GM12878 (cell line): Measurements from ENCODE around the gene ABR. TPM values are rescaled to one million over a fixed set of nuclear protein-coding genes. Genes with fewer than 3 reads are reported as not detected.

Experiments
- ATAC-seq: fragments of 200-7000 bp; cut with Tn5 transposase; 3 replicates; pipeline ENCODE4 v1.9.1; 2020; ENCODE audit warnings: mild to moderate bottlenecking, moderate library complexity
- BruUV-seq: library from RNA; stranded (reverse); fragments of 400-500 nt; replicated peaks from 2 replicates; lab custom pipeline; 2021; lab: Mats Ljungman, UMichigan
- CTCF ChIA-PET: fragments of 300-600 bp; sonication (Branson Sonifier 250); formaldehyde crosslinking; extraction: SDS; loops from one replicate; lab custom pipeline; 2021; ENCODE audit warnings: inconsistent platforms; lab: Yijun Ruan, JAX
- POLR2A ChIA-PET: fragments of 350-600 bp; formaldehyde crosslinking; extraction: SDS; loops from one replicate; lab custom pipeline; 2021; ENCODE audit warnings: inconsistent platforms; lab: Charles Lee
- RAD21 ChIA-PET: fragments of 300-600 bp; sonication (Branson Sonifier 250); formaldehyde crosslinking; loops from one replicate; lab custom pipeline; 2023; ENCODE audit warnings: antibody characterized with exemption; ENCODE audit not compliant: unreplicated experiment; lab: Charles Lee
- SMC1A ChIA-PET: fragments of 300-600 bp; sonication (Branson Sonifier 250); formaldehyde crosslinking; loops from one replicate; lab custom pipeline; 2023; ENCODE audit not compliant: unreplicated experiment, uncharacterized antibody; lab: Charles Lee
- DNase-seq: peaks from one replicate; pipeline ENCODE4 v3.0.0-alpha.2; 2011; ENCODE audit warnings: low read depth, low spot score
- FAIRE-seq: peaks from 3 replicates; lab custom pipeline; 2011; peaks lifted over from hg19 to GRCh38; lab: Jason Lieb, UNC
- H2AFZ ChIP-seq: 2 replicates; pipeline ENCODE4 v1.6.0; 2011; ENCODE audit warnings: low read depth, low read length, control low read depth; ENCODE audit not compliant: control insufficient read depth
- H3K27ac ChIP-seq: 2 replicates; pipeline ENCODE4 v1.5.1; 2011; ENCODE audit warnings: control low read depth; ENCODE audit not compliant: control insufficient read depth, insufficient read depth
- H3K27me3 ChIP-seq, 2 experiments: replicated peaks in 1 of 2; 2 replicates each; pipeline versions ENCODE4 v1.6.0 to v1.6.1; 2011; ENCODE audit warnings: low read length in 1 of 2; ENCODE audit not compliant: control insufficient read depth in 2 of 2, insufficient read depth in 2 of 2
- H3K36me3 ChIP-seq, 2 experiments: 2 replicates each; pipeline ENCODE4 v1.5.1; 2011; ENCODE audit warnings: low read length in 1 of 2; ENCODE audit not compliant: control insufficient read depth in 2 of 2, insufficient read depth in 2 of 2
- H3K4me1 ChIP-seq: 2 replicates; pipeline ENCODE4 v1.6.1; 2011; ENCODE audit warnings: mild to moderate bottlenecking, low read length, moderate library complexity, mixed read lengths; ENCODE audit not compliant: control insufficient read depth, insufficient read depth
- H3K4me2 ChIP-seq: 2 replicates; pipeline ENCODE4 v1.6.0; 2011; ENCODE audit warnings: control low read depth; ENCODE audit not compliant: control insufficient read depth, insufficient read depth
- H3K4me3 ChIP-seq: fragments of 200-600 bp; sonication (generic); 2 replicates; pipeline ENCODE4 v1.5.1; 2016
- H3K79me2 ChIP-seq: 2 replicates; pipeline ENCODE4 v1.6.0; 2011; ENCODE audit warnings: low read length; ENCODE audit not compliant: control insufficient read depth, insufficient read depth
- H3K9ac ChIP-seq: 2 replicates; pipeline ENCODE4 v1.8.0; 2011; ENCODE audit warnings: low read length, control low read depth, mixed read lengths; ENCODE audit not compliant: control insufficient read depth, insufficient read depth
- H3K9me3 ChIP-seq: replicated peaks from 3 replicates; pipeline ENCODE4 v1.5.1; 2011; ENCODE audit warnings: mild to moderate bottlenecking, low read length; ENCODE audit not compliant: control insufficient read depth, insufficient read depth
- H4K20me1 ChIP-seq: 2 replicates; pipeline ENCODE4 v1.6.0; 2011; ENCODE audit not compliant: control insufficient read depth, insufficient read depth
- EP300 ChIP-seq, 2 experiments: fragments of 150-350 bp in 1 of 2; IDR thresholded peaks; 2 replicates each; pipeline ENCODE4 v1.6.1; 2011 to 2012; ENCODE audit warnings: low read depth in 2 of 2, low read length in 2 of 2, borderline replicate concordance in 1 of 2, improper control_type of control experiment in 1 of 2, inconsistent platforms in 1 of 2; ENCODE audit not compliant: control insufficient read depth in 1 of 2
- MEF2B ChIP-seq: fragments of 450-650 bp; IDR thresholded peaks from 2 replicates; pipeline ENCODE4 v1.6.1; 2018; ENCODE audit warnings: mild to moderate bottlenecking, moderate library complexity; ENCODE audit not compliant: partially characterized antibody, poor library complexity, severe bottlenecking
- MTA2 ChIP-seq: fragments of 450-650 bp; IDR thresholded peaks from 2 replicates; pipeline ENCODE4 v1.6.1; 2016; ENCODE audit warnings: low read depth, mild to moderate bottlenecking, moderate library complexity
- NR2F1 ChIP-seq: fragments of 450-650 bp; conservative IDR thresholded peaks from 2 replicates; pipeline ENCODE4 v1.6.1; 2017; ENCODE audit warnings: mild to moderate bottlenecking
- SP1 ChIP-seq: IDR thresholded peaks from one replicate; pipeline ENCODE4 v1.6.1; 2011; ENCODE audit warnings: low read depth, low read length
- SREBF2 ChIP-seq: IDR thresholded peaks from 2 replicates; pipeline ENCODE4 v1.6.1; 2012; ENCODE audit warnings: mild to moderate bottlenecking, low read length
- TAF1 ChIP-seq: IDR thresholded peaks from 2 replicates; pipeline ENCODE4 v1.6.1; 2011; ENCODE audit warnings: mild to moderate bottlenecking, low read depth, low read length, borderline replicate concordance
- ZNF687 ChIP-seq: fragments of 450-650 bp; IDR thresholded peaks from 2 replicates; pipeline ENCODE4 v1.6.1; 2017; ENCODE audit warnings: mild to moderate bottlenecking, moderate library complexity
- WGBS: methylation state at CpG from one replicate; pipeline ENCODE4 v1.1.6; 2016; ENCODE audit warnings: low lambda C conversion rate; ENCODE audit not compliant: insufficient replicate concordance, insufficient coverage; ENCODE audit errors: missing lambda C conversion rate; 5-methylcytosine and 5-hydroxymethylcytosine counted together
- in situ Hi-C: fragments of 300-500 bp; cut with MboI; formaldehyde crosslinking; loops from 9 replicates; pipeline ENCODE4 v1.14.3; 2018; ENCODE audit warnings: mixed read lengths
- intact Hi-C: fragments of 100-400 bp; cut with micrococcal nuclease; formaldehyde crosslinking; loops from one replicate; pipeline ENCODE4 v1.14.2; 2022; ENCODE audit not compliant: unreplicated experiment
- polyA plus RNA-seq, 11 experiments: library from polyadenylated mRNA; depleted of rRNA in 4 of 11; unstranded in 6 of 11; stranded (reverse) in 5 of 11; fragments of >200 nt; fragmentation: Nextera tagmentation in 4 of 11; fragmentation: Illumina TruSeq in 1 of 11; extraction: Ambion mirVana in 4 of 11; extraction: Trizol in 1 of 11; gene quantifications; 1 replicate in 1 of 11; 2 replicates in 10 of 11; pipeline versions ENCODE4 v1.2.1 to v1.2.3, GENCODE V29; 2011 to 2016; ENCODE audit warnings: inconsistent platforms in 2 of 11, missing spikeins in 2 of 11, low read depth in 1 of 11
- total RNA-seq, 4 experiments: library from RNA; depleted of rRNA in 3 of 4; stranded (reverse); fragments of >200 nt in 3 of 4; fragmentation: Illumina TruSeq in 1 of 4; extraction: Trizol in 1 of 4; gene quantifications; 2 replicates each; pipeline versions ENCODE4 v1.2.1 to v1.2.3, GENCODE V29; 2013 to 2021
- TF ChIP-seq, protein P1 (sequence below): fragments of 450-650 bp; IDR thresholded peaks from 2 replicates; pipeline ENCODE4 v1.6.1; 2017; ENCODE audit warnings: mild to moderate bottlenecking, moderate library complexity

Gene ABR
- total and polyA plus RNA-seq, 10 of the 15 experiments (the other 5 are each of a cell fraction or from before 2014, with no cell fraction given): 1.4 to 112 (median 30.0) TPM

- in situ Hi-C loops (no loop called here), intact Hi-C loops (no loop called here)
- POLR2A ChIA-PET: no interaction called here
- ATAC-seq: no peak
- Histone ChIP-seq H3K27me3 (no peaks in the 10 kb centered on the region), H4K20me1 (no peaks in the 10 kb centered on the region), H3K79me2 (no peaks in the 10 kb centered on the region), H3K9ac (no peak overlapping the region), H3K4me3 (no peak overlapping the region), H3K4me1 (no peaks in the 10 kb centered on the region), H2AFZ (no peak overlapping the region), H3K36me3 (no peaks in the 10 kb centered on the region), H3K4me2 (no peak overlapping the region), H3K27ac (no peak overlapping the region), H3K9me3 (no peaks in the 10 kb centered on the region)
- TF ChIP-seq EP300 (IDR thresholded peaks at IDR 0.05; ENCODE audit: borderline replicate concordance in 1 of 2, control insufficient read depth in 1 of 2, low read depth in 2 of 2, low read length in 2 of 2) (no peak), MTA2 (no peak), NR2F1 (no peak), SREBF2 (no peak), TAF1 (no peak), ZNF687 (no peak), SP1 (no peak), MEF2B (no peak)
- TF ChIP-seq, protein P1, sequence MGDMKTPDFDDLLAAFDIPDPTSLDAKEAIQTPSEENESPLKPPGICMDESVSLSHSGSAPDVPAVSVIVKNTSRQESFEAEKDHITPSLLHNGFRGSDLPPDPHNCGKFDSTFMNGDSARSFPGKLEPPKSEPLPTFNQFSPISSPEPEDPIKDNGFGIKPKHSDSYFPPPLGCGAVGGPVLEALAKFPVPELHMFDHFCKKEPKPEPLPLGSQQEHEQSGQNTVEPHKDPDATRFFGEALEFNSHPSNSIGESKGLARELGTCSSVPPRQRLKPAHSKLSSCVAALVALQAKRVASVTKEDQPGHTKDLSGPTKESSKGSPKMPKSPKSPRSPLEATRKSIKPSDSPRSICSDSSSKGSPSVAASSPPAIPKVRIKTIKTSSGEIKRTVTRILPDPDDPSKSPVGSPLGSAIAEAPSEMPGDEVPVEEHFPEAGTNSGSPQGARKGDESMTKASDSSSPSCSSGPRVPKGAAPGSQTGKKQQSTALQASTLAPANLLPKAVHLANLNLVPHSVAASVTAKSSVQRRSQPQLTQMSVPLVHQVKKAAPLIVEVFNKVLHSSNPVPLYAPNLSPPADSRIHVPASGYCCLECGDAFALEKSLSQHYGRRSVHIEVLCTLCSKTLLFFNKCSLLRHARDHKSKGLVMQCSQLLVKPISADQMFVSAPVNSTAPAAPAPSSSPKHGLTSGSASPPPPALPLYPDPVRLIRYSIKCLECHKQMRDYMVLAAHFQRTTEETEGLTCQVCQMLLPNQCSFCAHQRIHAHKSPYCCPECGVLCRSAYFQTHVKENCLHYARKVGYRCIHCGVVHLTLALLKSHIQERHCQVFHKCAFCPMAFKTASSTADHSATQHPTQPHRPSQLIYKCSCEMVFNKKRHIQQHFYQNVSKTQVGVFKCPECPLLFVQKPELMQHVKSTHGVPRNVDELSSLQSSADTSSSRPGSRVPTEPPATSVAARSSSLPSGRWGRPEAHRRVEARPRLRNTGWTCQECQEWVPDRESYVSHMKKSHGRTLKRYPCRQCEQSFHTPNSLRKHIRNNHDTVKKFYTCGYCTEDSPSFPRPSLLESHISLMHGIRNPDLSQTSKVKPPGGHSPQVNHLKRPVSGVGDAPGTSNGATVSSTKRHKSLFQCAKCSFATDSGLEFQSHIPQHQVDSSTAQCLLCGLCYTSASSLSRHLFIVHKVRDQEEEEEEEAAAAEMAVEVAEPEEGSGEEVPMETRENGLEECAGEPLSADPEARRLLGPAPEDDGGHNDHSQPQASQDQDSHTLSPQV: no peak
- BruUV-seq: no TSS peak
- RAD21 ChIA-PET: no interaction called here
- no peak for DNase-seq
- no peak for FAIRE-seq
- SMC1A ChIA-PET: no interaction called here
- WGBS: 31% methylated on average over 8 of the region's 8 CpGs
- CTCF ChIA-PET: no interaction called here
These were observed 217.6 kb downstream of the ABR start for GRCh38 chr17:962166-962565.
